IPS-15b (cell line): ENCODE measurements around the gene TLE1.
"Not testable (repeated sequence)": the region's sequence is repeated elsewhere in the genome, so short reads cannot be mapped to it uniquely, and the experiment has no call there.

ENCODE experiments used
- H3K27me3 ChIP-seq: one replicate; pipeline ENCODE4 v1.6.1; 2013; ENCODE audit warnings: low read length; ENCODE audit not compliant: control insufficient read depth, insufficient read depth
- H3K36me3 ChIP-seq: one replicate; pipeline ENCODE4 v1.6.1; 2013; ENCODE audit warnings: low read length; ENCODE audit not compliant: control insufficient read depth, insufficient read depth
- H3K4me1 ChIP-seq: one replicate; pipeline ENCODE4 v1.6.1; 2013; ENCODE audit warnings: mild to moderate bottlenecking, low read length; ENCODE audit not compliant: control insufficient read depth, insufficient read depth
- H3K4me3 ChIP-seq: one replicate; pipeline ENCODE4 v1.5.1; 2013; ENCODE audit warnings: low read depth, low read length
- H3K9ac ChIP-seq: one replicate; pipeline ENCODE4 v1.6.1; 2013; ENCODE audit warnings: low read depth, mild to moderate bottlenecking, low read length
- H3K9me3 ChIP-seq: one replicate; pipeline ENCODE4 v1.6.1; 2013; ENCODE audit warnings: mild to moderate bottlenecking, low read length; ENCODE audit not compliant: control insufficient read depth, insufficient read depth

The TLE1 gene

GRCh38 chr9:81716409-81716808, 27.1 kb upstream of the TLE1 start:
- H3K9me3 ChIP-seq: no peaks in the 10 kb centered on the region
- H3K4me1 ChIP-seq: peaks cover 17% of the 10 kb centered on the region
- no peaks in the 10 kb centered on the region for H3K36me3 ChIP-seq
- H3K9ac ChIP-seq: no peak overlapping the region
- no peaks in the 10 kb centered on the region for H3K27me3 ChIP-seq
- H3K4me3 ChIP-seq: no peak overlapping the region

- Histone ChIP-seq H3K9me3 (no peaks in the 10 kb centered on the region), H3K36me3 (no peaks in the 10 kb centered on the region), H3K27me3 (no peaks in the 10 kb centered on the region), H3K4me1 (no peaks in the 10 kb centered on the region), H3K9ac (no peak overlapping the region), H3K4me3 (no peak overlapping the region)
Measured at GRCh38 chr9:81705578-81705977, 16.2 kb upstream of the TLE1 start.

GRCh38 chr9:81694541-81694940, 5.2 kb upstream of the TLE1 start:
- H3K9ac ChIP-seq: no peak overlapping the region
- no peaks in the 10 kb centered on the region for H3K9me3 ChIP-seq
- H3K4me3 ChIP-seq: no peak overlapping the region
- H3K36me3 ChIP-seq: no peaks in the 10 kb centered on the region
- H3K27me3 ChIP-seq: peaks cover 10% of the 10 kb centered on the region
- H3K4me1 ChIP-seq: peaks cover 21% of the 10 kb centered on the region

- H3K36me3 ChIP-seq: no peaks in the 10 kb centered on the region
Measured at GRCh38 chr9:81693671-81694378, 4.5 kb upstream of the TLE1 start.

GRCh38 chr9:81690251-81690851, 1.0 kb upstream of the TLE1 start:
- Histone ChIP-seq H3K4me1 (peaks cover 23% of the 10 kb centered on the region), H3K27me3 (peaks cover 10% of the 10 kb centered on the region), H3K4me3 (peak overlapping the region; percentile 76), H3K9ac (peak overlapping the region; percentile 41), H3K9me3 (no peaks in the 10 kb centered on the region), H3K36me3 (no peaks in the 10 kb centered on the region)

More at GRCh38 chr9:81693671-81694378, 4.5 kb upstream of the TLE1 start:
- no peak overlapping the region for H3K9ac ChIP-seq
- no peaks in the 10 kb centered on the region for H3K9me3 ChIP-seq
- H3K4me1 ChIP-seq: peaks cover 17% of the 10 kb centered on the region
- H3K4me3 ChIP-seq: no peak overlapping the region
- peaks cover 10% of the 10 kb centered on the region for H3K27me3 ChIP-seq

GRCh38 chr9:81689093-81689342, 329 bp downstream of the TLE1 start:
- Histone ChIP-seq H3K4me1 (peaks cover 15% of the 10 kb centered on the region), H3K4me3 (peak overlapping the region; percentile 53), H3K9ac (peak overlapping the region; percentile 85)
- not testable (repeated sequence) for H3K27me3 ChIP-seq, H3K36me3 ChIP-seq, H3K9me3 ChIP-seq

- H3K9me3 ChIP-seq, H3K27me3 ChIP-seq, H3K36me3 ChIP-seq: not testable (repeated sequence)
- H3K4me3 ChIP-seq: peak overlapping the region; percentile 53
- H3K4me1 ChIP-seq: peaks cover 11% of the 10 kb centered on the region
- peak overlapping the region; percentile 85 for H3K9ac ChIP-seq
Measured at GRCh38 chr9:81688262-81689092, 870 bp downstream of the TLE1 start.

GRCh38 chr9:81687521-81688261, 1.7 kb downstream of the TLE1 start:
- peaks cover 6% of the 10 kb centered on the region for H3K36me3 ChIP-seq
- no peaks in the 10 kb centered on the region for H3K9me3 ChIP-seq
- H3K27me3 ChIP-seq: peaks cover 10% of the 10 kb centered on the region
- peaks cover 11% of the 10 kb centered on the region for H3K4me1 ChIP-seq
- peak overlapping the region; percentile 86 for H3K9ac ChIP-seq
- H3K4me3 ChIP-seq: peak overlapping the region; percentile 53

- peaks cover 10% of the 10 kb centered on the region for H3K27me3 ChIP-seq
- peak overlapping the region; percentile 86 for H3K9ac ChIP-seq
- peaks cover 11% of the 10 kb centered on the region for H3K36me3 ChIP-seq
- no peaks in the 10 kb centered on the region for H3K9me3 ChIP-seq
- H3K4me3 ChIP-seq: peak overlapping the region; percentile 53
- peaks cover 11% of the 10 kb centered on the region for H3K4me1 ChIP-seq
Measured at GRCh38 chr9:81686614-81687520, 2.5 kb downstream of the TLE1 start.

GRCh38 chr9:81685763-81686613, 3.4 kb downstream of the TLE1 start:
- Histone ChIP-seq H3K27me3 (peaks cover 5% of the 10 kb centered on the region), H3K4me1 (peaks cover 10% of the 10 kb centered on the region), H3K36me3 (peaks cover 11% of the 10 kb centered on the region), H3K4me3 (peak overlapping the region; percentile 53), H3K9me3 (no peaks in the 10 kb centered on the region), H3K9ac (no peak overlapping the region)
